Measurements from ENCODE around the gene TTC21B.

The TTC21B gene

DNA sequence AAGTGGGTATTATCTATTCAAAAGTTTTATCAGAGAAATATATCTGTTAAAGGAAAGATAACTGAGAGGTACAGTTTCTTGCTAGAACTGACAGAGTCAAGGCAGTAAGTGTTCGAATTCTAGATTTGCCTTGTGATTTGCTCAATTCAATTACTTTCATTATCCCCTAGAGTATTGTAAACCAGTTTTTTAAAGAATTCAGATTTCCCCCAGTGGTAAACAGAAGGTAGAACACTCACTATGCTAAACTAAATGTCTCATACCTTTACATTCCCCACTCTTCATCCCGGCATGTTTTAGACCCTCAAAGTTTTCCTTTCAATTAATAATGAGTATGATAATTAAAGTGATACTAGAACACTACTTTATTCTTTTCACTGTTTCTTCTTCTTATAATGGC is 28.6 kb downstream of the TTC21B start:
- DNase-seq (ENCODE audit: low read depth) = no peak

GRCh38 chr2:165920748-165921147 is 32.8 kb downstream of the TTC21B start:
- no peak for DNase-seq (ENCODE audit: low read depth)

DNA sequence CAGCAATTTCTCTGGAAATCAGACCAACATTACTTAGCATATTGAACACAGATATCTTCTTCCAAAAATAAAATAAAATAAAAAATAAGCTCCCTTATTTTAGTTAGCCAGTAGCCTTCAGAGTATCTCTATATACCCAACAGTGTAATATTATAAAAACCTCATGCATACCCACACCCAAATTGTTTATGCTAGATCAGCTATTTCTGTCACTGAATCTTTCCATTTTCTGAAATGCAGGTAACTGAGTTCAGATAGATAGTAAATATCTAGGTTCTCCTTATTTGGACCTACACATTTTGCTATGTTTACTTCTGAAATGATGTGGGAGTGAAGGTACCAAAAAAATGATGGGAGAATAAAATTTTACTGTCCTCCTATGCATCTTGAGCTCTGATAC is 39.9 kb downstream of the TTC21B start:
- no peak for DNase-seq (ENCODE audit: low read depth)

DNA sequence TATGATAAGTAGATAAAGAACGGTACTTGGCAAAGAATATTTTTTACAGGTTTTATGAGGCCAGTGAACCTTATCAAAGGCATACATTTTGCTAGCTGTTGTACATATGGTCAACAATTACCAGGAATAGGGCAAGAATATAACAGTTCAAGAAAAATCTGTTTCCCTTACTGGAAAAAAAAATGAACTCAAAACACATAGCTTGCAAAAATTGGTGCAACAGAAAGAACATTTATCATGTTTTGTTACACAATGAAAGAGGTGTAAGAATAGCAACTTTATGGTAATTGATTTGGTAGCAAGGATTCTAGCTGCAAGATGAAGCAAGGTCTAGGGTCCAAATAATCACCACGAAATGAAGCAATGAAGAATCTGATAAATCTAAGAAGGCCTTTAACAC is 41.6 kb downstream of the TTC21B start:
- no peak for DNase-seq (ENCODE audit: low read depth)

- no peak for DNase-seq (ENCODE audit: low read depth)
Measured at GRCh38 chr2:165911231-165911630, 42.3 kb downstream of the TTC21B start.

DNA sequence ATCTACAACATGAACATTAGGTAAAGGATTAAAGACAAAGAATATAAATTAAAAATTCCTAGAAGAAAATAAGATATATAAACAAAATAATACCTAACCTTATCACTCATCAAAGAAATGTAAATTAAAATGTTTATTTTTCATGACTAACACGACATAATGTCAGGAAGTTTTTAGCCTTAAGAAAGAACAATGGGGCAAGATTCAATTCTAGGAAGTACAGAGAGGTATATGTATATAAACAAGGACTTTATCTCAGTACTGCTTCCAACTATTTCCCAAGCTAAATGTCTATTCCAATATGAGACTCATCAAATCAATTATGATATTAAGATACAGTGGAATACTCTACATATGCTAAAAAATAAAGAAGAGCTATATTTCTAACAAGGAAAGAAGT is 44.1 kb downstream of the TTC21B start:
- no peak for DNase-seq (ENCODE audit: low read depth)

GRCh38 chr2:165905854-165906253 is 47.7 kb downstream of the TTC21B start:
- DNase-seq (ENCODE audit: low read depth) = no peak

DNA sequence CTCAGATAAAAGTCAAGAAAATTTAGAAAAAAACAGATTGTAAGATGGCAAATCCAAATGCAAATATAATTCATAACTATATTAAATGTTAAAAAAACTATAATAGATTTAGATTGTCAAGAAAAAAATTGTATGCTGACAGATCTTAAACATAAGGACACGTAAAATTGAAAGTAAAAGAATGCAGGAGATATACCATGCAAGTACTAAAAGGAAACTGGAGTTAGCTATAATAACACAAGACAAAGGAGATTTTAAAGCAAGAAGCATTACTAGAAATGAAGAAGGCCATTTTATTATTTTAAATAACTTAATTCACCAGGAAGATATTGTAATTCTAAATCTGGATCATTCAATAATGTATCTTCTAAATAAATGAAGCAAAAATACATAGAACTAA is 48.3 kb downstream of the TTC21B start:
- DNase-seq (ENCODE audit: low read depth) = no peak

DNA sequence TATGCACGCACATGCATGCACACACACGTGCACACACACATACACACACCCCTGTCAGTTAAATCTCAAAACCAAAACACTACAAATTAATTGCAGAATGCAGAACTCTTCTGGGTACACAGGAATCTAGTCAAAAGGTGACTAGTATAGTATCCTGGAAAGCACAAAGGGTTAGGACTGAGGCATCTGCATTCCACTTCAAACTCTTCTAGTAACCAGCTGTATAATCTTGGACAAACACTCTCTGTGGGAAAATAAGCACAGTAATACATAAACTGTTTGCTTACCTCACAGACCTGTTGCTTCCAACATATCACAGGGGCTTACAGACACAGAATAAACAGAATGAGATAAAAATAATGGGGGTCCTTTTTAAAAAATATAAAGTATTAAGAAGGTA is 49.1 kb downstream of the TTC21B start:
- no peak for DNase-seq (ENCODE audit: low read depth)

GRCh38 chr2:165903406-165903805 is 50.2 kb downstream of the TTC21B start:
- no peak for DNase-seq (ENCODE audit: low read depth)

- no peak for DNase-seq (ENCODE audit: low read depth)
Measured at GRCh38 chr2:165902934-165903333, 50.6 kb downstream of the TTC21B start.

DNA sequence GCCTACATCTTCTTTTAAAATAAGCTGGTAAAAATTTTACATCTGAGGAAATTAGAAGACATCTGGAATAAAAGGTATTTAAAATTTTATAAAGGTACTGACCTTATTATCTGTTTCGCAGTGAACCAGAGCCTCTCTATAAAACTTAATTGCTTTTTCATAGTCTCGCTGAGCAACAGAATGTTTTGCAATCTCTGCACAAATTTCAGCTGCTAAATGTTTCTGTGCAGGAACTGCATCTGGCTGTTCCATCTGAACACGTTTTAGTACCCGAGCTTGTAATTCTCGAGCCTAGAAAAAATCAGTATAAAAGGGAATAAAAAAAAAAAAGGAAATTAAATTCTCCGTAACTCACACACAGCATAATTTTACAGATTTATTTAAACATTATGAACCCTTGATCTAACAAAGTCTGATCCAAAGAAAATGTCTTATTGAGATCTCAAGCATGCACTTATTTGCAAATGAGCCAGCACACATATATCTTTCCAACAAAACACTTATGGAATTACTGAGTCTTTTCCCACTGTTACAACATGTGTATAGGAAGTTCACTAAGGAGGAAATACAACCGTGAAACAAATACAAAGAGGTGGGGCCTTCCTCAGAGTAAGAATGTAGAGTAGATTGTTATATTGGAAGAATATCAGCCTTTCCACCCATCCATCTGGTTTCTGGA is 51.8 kb downstream of the TTC21B start:
- DNase-seq (ENCODE audit: low read depth) = no peak

GRCh38 chr2:165899311-165899710 is 54.3 kb downstream of the TTC21B start:
- no peak for DNase-seq (ENCODE audit: low read depth)

DNA sequence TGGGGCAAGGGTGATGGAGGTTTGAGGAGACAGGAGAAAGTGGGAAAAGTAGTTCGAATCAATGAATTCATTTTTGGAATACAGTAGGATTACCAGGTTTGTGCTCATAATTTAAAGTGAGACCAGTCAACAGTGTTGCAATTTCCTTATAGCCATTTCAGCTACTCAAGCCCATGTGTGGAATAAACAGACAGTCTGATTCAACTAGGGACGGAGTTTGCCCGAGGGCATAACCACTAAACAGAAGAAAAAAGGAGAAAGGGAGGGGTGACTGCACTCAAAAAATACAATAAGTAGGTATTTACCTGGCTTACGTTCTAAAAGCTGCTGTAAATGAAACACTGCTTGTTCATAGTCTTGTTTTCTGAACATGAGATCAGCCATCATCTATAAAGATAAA is 55.2 kb downstream of the TTC21B start:
- no peak for DNase-seq (ENCODE audit: low read depth)

- DNase-seq (ENCODE audit: low read depth) = no peak
Measured at GRCh38 chr2:165897726-165898125, 55.9 kb downstream of the TTC21B start.

GRCh38 chr2:165897074-165897473 is 56.5 kb downstream of the TTC21B start:
- DNase-seq (ENCODE audit: low read depth) = no peak

- no peak for DNase-seq (ENCODE audit: low read depth)
Measured at GRCh38 chr2:165895974-165896373, 57.6 kb downstream of the TTC21B start.

DNA sequence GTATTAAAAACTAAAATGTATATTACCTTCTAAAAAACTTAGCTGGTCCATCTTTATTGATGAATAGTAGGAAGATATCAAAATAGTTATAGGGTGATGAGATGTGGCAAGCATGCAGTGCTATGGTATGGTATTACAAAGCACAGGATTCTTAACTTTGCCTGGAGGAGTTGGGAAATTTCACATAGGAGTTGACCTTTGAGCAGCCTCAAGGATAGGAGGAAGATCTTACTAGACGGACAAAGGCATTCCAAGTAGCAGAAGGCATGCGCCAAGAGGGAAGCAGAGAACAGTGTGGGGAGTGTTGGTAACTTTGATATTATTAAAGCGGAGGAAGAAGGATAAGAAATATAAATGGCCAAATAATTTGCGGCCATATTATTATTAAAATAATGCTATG is 60.0 kb downstream of the TTC21B start:
- no peak for DNase-seq (ENCODE audit: low read depth)

- no peak for DNase-seq (ENCODE audit: low read depth)
Measured at GRCh38 chr2:165892526-165892925, 61.0 kb downstream of the TTC21B start.

GRCh38 chr2:165891943-165892342 is 61.6 kb downstream of the TTC21B start:
- no peak for DNase-seq (ENCODE audit: low read depth)

- DNase-seq (ENCODE audit: low read depth) = no peak
Measured at GRCh38 chr2:165891345-165891744, 62.2 kb downstream of the TTC21B start.

DNA sequence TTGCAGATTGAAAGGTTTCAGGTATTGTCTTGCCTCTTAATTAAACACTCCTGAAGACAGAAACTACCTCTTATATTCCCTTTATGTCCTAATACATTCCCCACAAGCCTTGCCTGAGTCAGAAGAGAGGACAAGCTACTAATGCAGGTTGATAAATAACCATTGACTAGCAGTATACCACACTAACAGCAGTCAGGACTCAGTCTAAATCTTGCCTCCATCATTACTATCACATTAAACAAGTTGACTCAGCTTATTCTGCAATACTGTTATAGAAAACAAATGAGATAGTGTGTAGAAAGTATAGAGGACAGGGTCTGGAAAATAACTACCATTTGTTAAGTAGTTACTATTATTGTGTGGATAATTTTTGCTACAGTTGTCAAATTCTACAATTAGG is 63.8 kb downstream of the TTC21B start:
- DNase-seq (ENCODE audit: low read depth) = no peak

- DNase-seq (ENCODE audit: low read depth) = no peak
Measured at GRCh38 chr2:165889158-165889557, 64.4 kb downstream of the TTC21B start.

- no peak for DNase-seq (ENCODE audit: low read depth)
Measured at GRCh38 chr2:165888171-165888570, 65.4 kb downstream of the TTC21B start.
